Nephron progenitor cell (in vitro differentiated cells): Measurements from ENCODE around the gene RAD51B.

ENCODE experiments used
- DNase-seq: peaks from one replicate; pipeline ENCODE4 v3.0.0; 2021
- H3K27ac Mint-ChIP-seq: 2 replicates; pipeline ENCODE4 v1.8.0; 2021; ENCODE audit warnings: mild to moderate bottlenecking, moderate library complexity, mixed read lengths
- H3K27me3 Mint-ChIP-seq: 2 replicates; pipeline ENCODE4 v1.8.0; 2021; ENCODE audit warnings: mild to moderate bottlenecking, low read depth, mixed read lengths; ENCODE audit not compliant: poor library complexity
- H3K36me3 Mint-ChIP-seq: 2 replicates; pipeline ENCODE4 v1.8.0; 2021; ENCODE audit warnings: low read depth, mixed read lengths
- H3K4me1 Mint-ChIP-seq: 2 replicates; pipeline ENCODE4 v1.8.0; 2021; ENCODE audit warnings: mixed read lengths
- H3K4me3 Mint-ChIP-seq: 2 replicates; pipeline ENCODE4 v1.8.0; 2021; ENCODE audit warnings: mild to moderate bottlenecking, moderate library complexity, mixed read lengths
- H3K9me3 Mint-ChIP-seq: 2 replicates; pipeline ENCODE4 v1.8.0; 2021; ENCODE audit warnings: mild to moderate bottlenecking, moderate library complexity, mixed read lengths
- TF ChIP-seq, protein P1 (sequence below): fragments of 200-600 bp; sonication (generic); IDR thresholded peaks from 2 replicates; pipeline ENCODE4 v1.5.0; 2021; ENCODE audit warnings: antibody characterized with exemption

The RAD51B gene

GRCh38 chr14:68159701-68160633 is 340.4 kb downstream of the RAD51B start:
- no peak for DNase-seq
- TF ChIP-seq, protein P1, sequence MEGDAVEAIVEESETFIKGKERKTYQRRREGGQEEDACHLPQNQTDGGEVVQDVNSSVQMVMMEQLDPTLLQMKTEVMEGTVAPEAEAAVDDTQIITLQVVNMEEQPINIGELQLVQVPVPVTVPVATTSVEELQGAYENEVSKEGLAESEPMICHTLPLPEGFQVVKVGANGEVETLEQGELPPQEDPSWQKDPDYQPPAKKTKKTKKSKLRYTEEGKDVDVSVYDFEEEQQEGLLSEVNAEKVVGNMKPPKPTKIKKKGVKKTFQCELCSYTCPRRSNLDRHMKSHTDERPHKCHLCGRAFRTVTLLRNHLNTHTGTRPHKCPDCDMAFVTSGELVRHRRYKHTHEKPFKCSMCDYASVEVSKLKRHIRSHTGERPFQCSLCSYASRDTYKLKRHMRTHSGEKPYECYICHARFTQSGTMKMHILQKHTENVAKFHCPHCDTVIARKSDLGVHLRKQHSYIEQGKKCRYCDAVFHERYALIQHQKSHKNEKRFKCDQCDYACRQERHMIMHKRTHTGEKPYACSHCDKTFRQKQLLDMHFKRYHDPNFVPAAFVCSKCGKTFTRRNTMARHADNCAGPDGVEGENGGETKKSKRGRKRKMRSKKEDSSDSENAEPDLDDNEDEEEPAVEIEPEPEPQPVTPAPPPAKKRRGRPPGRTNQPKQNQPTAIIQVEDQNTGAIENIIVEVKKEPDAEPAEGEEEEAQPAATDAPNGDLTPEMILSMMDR = no peak
- Mint-ChIP-seq H3K27ac (no peak overlapping the region), H3K4me1 (peaks cover 40% of the 10 kb centered on the region), H3K9me3 (peaks cover under 1% of the 10 kb centered on the region), H3K36me3 (peaks cover 5% of the 10 kb centered on the region), H3K4me3 (no peak overlapping the region), H3K27me3 (no peaks in the 10 kb centered on the region)

DNA sequence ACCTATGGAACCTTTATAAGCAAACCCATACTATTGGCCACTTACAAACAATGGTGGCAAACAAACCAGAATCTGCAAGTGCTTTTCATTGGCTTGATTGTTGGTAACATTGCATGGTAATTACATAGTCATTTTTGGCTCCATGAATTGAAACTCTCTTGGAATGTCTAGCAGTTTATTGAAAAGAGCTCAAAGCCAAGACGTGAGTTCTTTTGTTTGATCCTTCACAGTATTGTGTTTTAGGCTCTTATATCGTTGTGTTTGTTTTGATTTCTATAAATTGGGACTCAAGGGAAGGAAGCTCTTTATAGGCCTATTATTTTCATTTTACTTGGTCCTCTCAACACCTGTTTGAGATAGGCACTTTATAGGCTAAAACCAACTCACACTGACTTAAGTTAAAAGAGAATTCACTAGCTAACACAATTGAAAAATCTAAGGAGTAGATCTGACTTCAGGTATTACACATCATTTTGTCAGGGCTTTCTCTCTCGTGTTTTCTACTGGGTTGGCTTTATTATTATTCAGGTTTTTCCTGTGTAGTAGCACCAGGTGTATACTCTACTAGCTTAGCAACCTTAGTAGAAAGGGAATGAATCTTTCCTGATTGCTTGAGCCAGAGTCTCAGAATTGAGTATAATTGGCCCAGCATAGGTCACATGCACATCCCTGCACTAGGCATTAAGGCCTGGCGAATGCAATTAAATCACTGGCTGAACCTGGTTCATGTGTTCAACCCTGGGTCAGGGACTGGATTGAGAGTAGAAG is 341.4 kb downstream of the RAD51B start:
- no peaks in the 10 kb centered on the region for H3K9me3 Mint-ChIP-seq
- no peak for DNase-seq
- H3K27me3 Mint-ChIP-seq = no peaks in the 10 kb centered on the region
- peaks cover 5% of the 10 kb centered on the region for H3K36me3 Mint-ChIP-seq
- H3K27ac Mint-ChIP-seq = no peak overlapping the region
- TF ChIP-seq, protein P1 = no peak
- H3K4me1 Mint-ChIP-seq = peaks cover 46% of the 10 kb centered on the region
- H3K4me3 Mint-ChIP-seq = no peak overlapping the region

- H3K27ac Mint-ChIP-seq = peak overlapping the region; percentile 73
- DNase-seq = no peak
- no peaks in the 10 kb centered on the region for H3K27me3 Mint-ChIP-seq
- no peak overlapping the region for H3K4me3 Mint-ChIP-seq
- H3K4me1 Mint-ChIP-seq = peaks cover 53% of the 10 kb centered on the region
- TF ChIP-seq, protein P1 = no peak
- H3K36me3 Mint-ChIP-seq = peaks cover 5% of the 10 kb centered on the region
- no peaks in the 10 kb centered on the region for H3K9me3 Mint-ChIP-seq
Observed at GRCh38 chr14:68162887-68163286, 343.3 kb downstream of the RAD51B start.

- H3K36me3 Mint-ChIP-seq = no peaks in the 10 kb centered on the region
- H3K4me3 Mint-ChIP-seq = no peak overlapping the region
- H3K27ac Mint-ChIP-seq = peak overlapping the region; percentile 97
- TF ChIP-seq, protein P1 = no peak
- no peaks in the 10 kb centered on the region for H3K9me3 Mint-ChIP-seq
- no peak for DNase-seq
- H3K4me1 Mint-ChIP-seq = peaks cover 64% of the 10 kb centered on the region
- H3K27me3 Mint-ChIP-seq = no peaks in the 10 kb centered on the region
Observed at GRCh38 chr14:68164711-68165113, 345.1 kb downstream of the RAD51B start.

GRCh38 chr14:68165274-68165843 is 345.8 kb downstream of the RAD51B start:
- TF ChIP-seq, protein P1 = no peak
- no peaks in the 10 kb centered on the region for H3K36me3 Mint-ChIP-seq
- no peaks in the 10 kb centered on the region for H3K27me3 Mint-ChIP-seq
- H3K27ac Mint-ChIP-seq = peak overlapping the region; percentile 97
- H3K9me3 Mint-ChIP-seq = no peaks in the 10 kb centered on the region
- H3K4me1 Mint-ChIP-seq = peaks cover 66% of the 10 kb centered on the region
- no peak overlapping the region for H3K4me3 Mint-ChIP-seq
- DNase-seq = no peak
